Osteocyte (in vitro differentiated cells): ENCODE data around the gene ASCC1. TPM values are rescaled to one million over a fixed set of nuclear protein-coding genes. Genes with fewer than 3 reads are reported as not detected.

Experiments
- DNase-seq: peaks from one replicate; pipeline ENCODE4 v3.0.0; 2021; ENCODE audit warnings: mixed read lengths; ENCODE audit not compliant: unreplicated experiment; ENCODE audit errors: extremely low spot score
- H3K27ac Mint-ChIP-seq: one replicate; pipeline ENCODE4 v1.8.0; 2021; ENCODE audit warnings: mild to moderate bottlenecking, mixed read lengths; ENCODE audit not compliant: unreplicated experiment
- H3K27me3 Mint-ChIP-seq: one replicate; pipeline ENCODE4 v1.8.0; 2021; ENCODE audit warnings: mixed read lengths; ENCODE audit not compliant: unreplicated experiment
- H3K36me3 Mint-ChIP-seq: one replicate; pipeline ENCODE4 v1.8.0; 2021; ENCODE audit warnings: mixed read lengths; ENCODE audit not compliant: unreplicated experiment
- H3K4me1 Mint-ChIP-seq: one replicate; pipeline ENCODE4 v1.8.0; 2021; ENCODE audit warnings: mixed read lengths; ENCODE audit not compliant: unreplicated experiment
- H3K4me3 Mint-ChIP-seq: one replicate; pipeline ENCODE4 v1.8.0; 2021; ENCODE audit warnings: mild to moderate bottlenecking, moderate library complexity, mixed read lengths; ENCODE audit not compliant: unreplicated experiment
- H3K9me3 Mint-ChIP-seq: one replicate; pipeline ENCODE4 v1.8.0; 2021; ENCODE audit warnings: mixed read lengths; ENCODE audit not compliant: unreplicated experiment
- total RNA-seq: library from RNA; stranded (reverse); gene quantifications from 2 replicates; pipeline ENCODE4 v1.2.1, GENCODE V29; 2021
- TF ChIP-seq, protein P1 (sequence below): fragments of 200-600 bp; sonication (generic); IDR thresholded peaks from 2 replicates; pipeline ENCODE4 v1.5.0; 2021; ENCODE audit warnings: antibody characterized with exemption, mild to moderate bottlenecking, moderate library complexity

Gene ASCC1
- total RNA-seq, 1 donor from 2014 or later: 39.1 TPM

DNA sequence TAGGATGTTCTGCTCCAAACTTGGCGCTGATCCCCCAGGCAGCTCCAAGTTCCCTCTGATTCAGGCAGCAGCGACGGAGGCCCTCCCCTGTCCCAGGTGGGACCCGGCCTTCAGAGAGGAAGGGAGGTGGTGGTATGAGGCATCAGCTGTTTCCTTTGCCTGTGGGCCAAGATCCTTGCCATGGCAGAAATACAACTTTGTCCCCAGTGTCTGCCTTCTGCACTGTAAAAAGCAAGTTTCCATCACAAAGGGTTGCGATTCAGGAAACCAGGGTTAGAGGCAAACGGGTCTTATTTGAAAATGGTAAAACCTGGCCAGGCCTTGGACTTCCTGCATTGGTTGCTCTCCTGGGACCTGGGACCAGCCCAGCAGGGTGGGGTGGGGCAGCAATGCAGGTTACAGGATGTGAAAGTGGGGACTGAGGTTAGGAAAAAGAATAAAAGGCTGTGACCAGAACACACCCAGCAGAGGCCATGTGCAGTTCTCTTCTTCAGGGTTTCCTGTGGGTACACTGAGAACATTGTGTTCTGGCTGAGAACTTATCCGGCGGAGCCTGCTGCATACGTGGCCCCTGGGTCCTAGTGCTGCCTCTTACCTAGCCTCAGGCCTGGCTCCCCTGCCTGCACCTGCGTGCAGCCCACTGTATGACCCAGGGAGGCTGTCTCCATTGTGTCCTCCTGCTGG is 32.5 kb upstream of the ASCC1 start:
- Mint-ChIP-seq H3K36me3 (no peaks in the 10 kb centered on the region), H3K4me3 (peak overlapping the region; percentile 63), H3K27ac (peak overlapping the region; percentile 98), H3K27me3 (no peaks in the 10 kb centered on the region), H3K9me3 (no peaks in the 10 kb centered on the region), H3K4me1 (peaks cover 71% of the 10 kb centered on the region)
- TF ChIP-seq, protein P1, sequence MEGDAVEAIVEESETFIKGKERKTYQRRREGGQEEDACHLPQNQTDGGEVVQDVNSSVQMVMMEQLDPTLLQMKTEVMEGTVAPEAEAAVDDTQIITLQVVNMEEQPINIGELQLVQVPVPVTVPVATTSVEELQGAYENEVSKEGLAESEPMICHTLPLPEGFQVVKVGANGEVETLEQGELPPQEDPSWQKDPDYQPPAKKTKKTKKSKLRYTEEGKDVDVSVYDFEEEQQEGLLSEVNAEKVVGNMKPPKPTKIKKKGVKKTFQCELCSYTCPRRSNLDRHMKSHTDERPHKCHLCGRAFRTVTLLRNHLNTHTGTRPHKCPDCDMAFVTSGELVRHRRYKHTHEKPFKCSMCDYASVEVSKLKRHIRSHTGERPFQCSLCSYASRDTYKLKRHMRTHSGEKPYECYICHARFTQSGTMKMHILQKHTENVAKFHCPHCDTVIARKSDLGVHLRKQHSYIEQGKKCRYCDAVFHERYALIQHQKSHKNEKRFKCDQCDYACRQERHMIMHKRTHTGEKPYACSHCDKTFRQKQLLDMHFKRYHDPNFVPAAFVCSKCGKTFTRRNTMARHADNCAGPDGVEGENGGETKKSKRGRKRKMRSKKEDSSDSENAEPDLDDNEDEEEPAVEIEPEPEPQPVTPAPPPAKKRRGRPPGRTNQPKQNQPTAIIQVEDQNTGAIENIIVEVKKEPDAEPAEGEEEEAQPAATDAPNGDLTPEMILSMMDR: no peak
- no peak for DNase-seq

DNA sequence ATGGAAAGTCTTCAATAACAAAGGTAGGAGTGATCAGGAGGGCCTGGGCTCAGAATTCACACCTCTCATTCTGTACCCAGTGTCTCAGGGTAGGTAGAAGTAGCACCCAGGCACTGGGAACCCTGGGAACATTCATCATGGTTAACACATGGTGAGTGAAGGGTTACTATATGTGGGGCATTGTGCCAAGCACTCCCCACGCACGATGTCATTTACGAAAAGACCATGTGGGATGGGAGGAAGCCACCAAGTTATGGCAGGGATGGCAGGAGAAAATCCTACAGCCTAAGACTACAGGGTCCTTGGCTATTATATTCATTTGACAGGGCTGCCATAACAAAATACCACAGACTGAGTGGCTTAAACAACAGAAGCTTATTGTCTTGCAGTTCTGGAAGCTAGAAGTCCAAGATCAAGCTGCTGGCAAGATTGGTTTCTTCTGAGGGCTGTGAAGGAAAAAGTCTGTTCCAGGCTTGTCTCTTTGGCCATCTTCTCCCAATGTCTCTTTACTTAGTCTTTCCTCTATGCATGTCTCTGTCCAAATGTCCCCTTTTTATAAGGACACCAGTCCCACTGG is 30.0 kb upstream of the ASCC1 start:
- TF ChIP-seq, protein P1: no peak
- peak overlapping the region; percentile 98 for H3K27ac Mint-ChIP-seq
- H3K4me3 Mint-ChIP-seq: peak overlapping the region; percentile 19
- no peaks in the 10 kb centered on the region for H3K27me3 Mint-ChIP-seq
- no peaks in the 10 kb centered on the region for H3K36me3 Mint-ChIP-seq
- H3K4me1 Mint-ChIP-seq: peaks cover 81% of the 10 kb centered on the region
- DNase-seq: no peak
- no peaks in the 10 kb centered on the region for H3K9me3 Mint-ChIP-seq

DNA sequence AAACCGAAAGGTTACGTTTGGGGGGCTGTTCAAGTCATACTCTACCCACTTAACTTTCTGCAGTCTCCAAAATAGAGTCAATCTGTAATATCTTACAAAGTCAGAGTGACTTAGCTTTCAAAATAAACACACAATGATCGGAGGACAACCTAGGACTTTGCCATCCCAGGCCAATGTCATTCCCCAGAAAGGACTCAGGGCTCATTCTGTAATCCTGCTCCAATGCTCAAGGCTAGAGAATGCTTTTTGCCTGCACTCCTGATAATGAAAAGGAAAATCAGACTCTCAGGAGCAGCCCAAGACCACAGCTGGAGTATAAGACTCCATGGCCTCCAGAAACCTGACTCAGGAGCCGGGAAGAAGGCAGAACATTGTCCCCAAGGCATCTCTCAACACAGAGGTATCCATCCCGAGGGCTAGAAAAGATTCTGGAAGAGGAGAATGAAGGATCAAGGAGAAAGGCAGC is 28.5 kb upstream of the ASCC1 start:
- peak overlapping the region; percentile 98 for H3K27ac Mint-ChIP-seq
- no peaks in the 10 kb centered on the region for H3K9me3 Mint-ChIP-seq
- no peaks in the 10 kb centered on the region for H3K27me3 Mint-ChIP-seq
- H3K36me3 Mint-ChIP-seq: no peaks in the 10 kb centered on the region
- TF ChIP-seq, protein P1: no peak
- peak overlapping the region; percentile 15 for H3K4me3 Mint-ChIP-seq
- H3K4me1 Mint-ChIP-seq: peaks cover 84% of the 10 kb centered on the region
- no peak for DNase-seq

DNA sequence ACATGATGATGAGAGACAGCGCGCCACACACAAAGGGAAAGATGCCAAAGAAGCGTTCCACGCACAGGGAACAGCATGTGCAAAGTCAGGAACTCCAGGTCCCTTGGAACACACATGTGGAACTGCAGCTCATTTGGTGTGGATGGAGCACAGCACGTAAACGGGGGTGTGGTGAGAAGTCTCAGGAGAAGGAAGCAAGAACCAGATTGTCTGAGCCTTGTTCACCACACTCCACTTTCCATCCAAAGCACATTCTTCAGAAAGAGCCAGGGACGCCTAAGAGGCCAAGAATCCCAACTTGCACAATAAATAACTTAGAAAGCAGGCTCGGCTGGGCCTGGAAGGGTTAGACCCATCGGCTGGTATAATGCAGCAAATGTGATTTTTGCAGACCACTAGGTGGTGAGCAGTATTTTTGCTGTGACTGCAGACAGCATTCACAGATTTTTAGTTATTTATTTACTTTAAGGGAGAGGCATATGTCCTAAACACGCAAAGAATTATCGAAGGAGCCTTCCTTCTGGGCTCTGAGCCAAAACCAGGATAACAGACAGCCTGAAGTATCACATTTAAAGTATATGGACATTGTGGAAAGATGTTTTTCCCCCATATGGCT is 27.9 kb upstream of the ASCC1 start:
- peak; percentile 90 for DNase-seq
- no peaks in the 10 kb centered on the region for H3K9me3 Mint-ChIP-seq
- TF ChIP-seq, protein P1: peak; percentile 75
- peak overlapping the region; percentile 98 for H3K27ac Mint-ChIP-seq
- peak overlapping the region; percentile 15 for H3K4me3 Mint-ChIP-seq
- H3K27me3 Mint-ChIP-seq: no peaks in the 10 kb centered on the region
- peaks cover 83% of the 10 kb centered on the region for H3K4me1 Mint-ChIP-seq
- no peaks in the 10 kb centered on the region for H3K36me3 Mint-ChIP-seq

DNA sequence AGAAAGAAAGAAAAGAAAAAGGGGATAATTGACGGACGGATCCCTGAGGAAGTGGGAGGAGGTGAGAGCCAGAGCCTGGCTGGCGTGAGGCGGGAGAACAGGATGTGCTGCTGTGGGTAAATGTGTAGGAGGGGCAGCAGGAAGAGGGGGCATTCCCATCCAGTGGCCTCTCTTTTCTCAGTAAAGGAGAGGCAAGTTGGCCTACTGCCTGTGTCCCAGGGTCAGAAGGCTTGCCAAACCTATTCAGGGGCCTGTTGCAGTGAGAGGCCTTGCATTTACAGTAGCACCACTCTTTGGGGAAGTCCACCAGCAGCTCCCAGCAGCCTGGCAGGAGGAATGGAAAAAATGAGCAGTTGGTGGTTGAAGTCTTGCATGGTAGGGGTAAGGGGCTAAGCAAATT is 26.6 kb upstream of the ASCC1 start:
- peak overlapping the region; percentile 31 for H3K4me3 Mint-ChIP-seq
- H3K4me1 Mint-ChIP-seq: peaks cover 70% of the 10 kb centered on the region

More for the DNA sequence above, 26.6 kb upstream of the ASCC1 start:
- TF ChIP-seq, protein P1: no peak
- Mint-ChIP-seq H3K9me3 (no peaks in the 10 kb centered on the region), H3K36me3 (no peaks in the 10 kb centered on the region), H3K27me3 (no peaks in the 10 kb centered on the region), H3K27ac (peak overlapping the region; percentile 95)
- peak; percentile 87 for DNase-seq
